NOMO-1 (cell line): ENCODE data around the gene TRIP6.
"Not testable (repeated sequence)": the region's sequence is repeated elsewhere in the genome, so short reads cannot be mapped to it uniquely, and the experiment has no call there.

ENCODE experiments used
- DNase-seq, 2 experiments: peaks; one replicate each; lab custom pipeline; 2025; ENCODE audit not compliant: unreplicated experiment in 2 of 2; lab: John Stamatoyannopoulos, UW

Gene TRIP6

GRCh38 chr7:100910443-100910842, 43.3 kb downstream of the TRIP6 start:
- DNase-seq, result peak; percentile 74 to 90

- DNase-seq, result no peak
Measured at GRCh38 chr7:100911484-100911883, 44.3 kb downstream of the TRIP6 start.

- no peak for DNase-seq
Measured at GRCh38 chr7:100914208-100914878, 47.2 kb downstream of the TRIP6 start.

GRCh38 chr7:100914879-100915447, 47.8 kb downstream of the TRIP6 start:
- no peak for DNase-seq

- DNase-seq, result not testable (repeated sequence)
Measured at GRCh38 chr7:100919335-100919734, 52.1 kb downstream of the TRIP6 start.

GRCh38 chr7:100919779-100920437, 52.7 kb downstream of the TRIP6 start:
- DNase-seq, result not testable (repeated sequence)

GRCh38 chr7:100921039-100921438, 53.9 kb downstream of the TRIP6 start:
- no peak for DNase-seq
